Coronary artery (tissue), 2 donors: Measurements from ENCODE around the gene KLHL42.
A peak's percentile ranks its signal among the peaks of the same experiment; 100 is the strongest.

Experiments used
- DNase-seq: peaks from one replicate; pipeline ENCODE4 v3.0.0-alpha.2; 2017; ENCODE audit warnings: low spot score
- H3K27ac ChIP-seq, 2 donors: fragments of 200-600 bp; sonication (generic); one replicate each; pipeline ENCODE4 v1.5.1; 2016 to 2019
- H3K4me3 ChIP-seq: fragments of 200-600 bp; sonication (generic); 2 replicates; pipeline ENCODE4 v1.5.1; 2016; ENCODE audit warnings: mild to moderate bottlenecking, moderate library complexity
- TF ChIP-seq, protein P1 (sequence below): fragments of 200-600 bp; sonication (generic); IDR thresholded peaks from one replicate; pipeline ENCODE4 v1.5.1; 2019; ENCODE audit warnings: antibody characterized with exemption

KLHL42 gene

DNA sequence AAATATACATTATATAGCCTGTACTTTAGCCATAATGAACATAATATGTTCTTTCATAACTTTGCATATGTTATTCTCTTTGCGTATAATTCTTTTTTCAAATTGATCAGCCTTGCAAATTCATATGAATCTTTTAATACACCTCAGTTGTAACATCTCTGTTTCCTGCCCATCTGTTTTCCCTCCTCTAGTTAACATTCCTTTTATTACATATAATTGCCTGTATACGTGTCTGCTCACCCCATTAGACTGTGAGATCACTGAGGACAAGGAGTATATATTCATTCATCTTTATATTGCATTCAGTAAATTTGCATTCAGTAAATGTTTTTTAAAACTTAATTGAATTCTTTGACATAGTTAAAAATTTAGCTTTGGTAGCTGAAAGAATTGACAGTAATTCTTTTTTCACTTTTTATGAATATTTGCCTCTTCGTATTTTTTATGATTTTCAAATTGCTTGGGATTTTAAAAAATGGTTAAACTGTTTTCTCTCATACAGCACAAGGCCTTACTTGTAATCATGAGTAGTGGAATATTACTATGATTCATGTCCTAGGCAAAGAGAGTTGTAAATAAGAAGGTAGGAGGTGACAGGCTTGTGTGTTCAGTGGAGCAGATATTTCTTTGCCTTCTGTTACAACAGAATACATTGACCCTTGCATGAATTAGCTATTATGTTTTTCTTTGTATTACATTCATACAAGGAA is 32.8 kb upstream of the KLHL42 start:
- TF ChIP-seq, protein P1, sequence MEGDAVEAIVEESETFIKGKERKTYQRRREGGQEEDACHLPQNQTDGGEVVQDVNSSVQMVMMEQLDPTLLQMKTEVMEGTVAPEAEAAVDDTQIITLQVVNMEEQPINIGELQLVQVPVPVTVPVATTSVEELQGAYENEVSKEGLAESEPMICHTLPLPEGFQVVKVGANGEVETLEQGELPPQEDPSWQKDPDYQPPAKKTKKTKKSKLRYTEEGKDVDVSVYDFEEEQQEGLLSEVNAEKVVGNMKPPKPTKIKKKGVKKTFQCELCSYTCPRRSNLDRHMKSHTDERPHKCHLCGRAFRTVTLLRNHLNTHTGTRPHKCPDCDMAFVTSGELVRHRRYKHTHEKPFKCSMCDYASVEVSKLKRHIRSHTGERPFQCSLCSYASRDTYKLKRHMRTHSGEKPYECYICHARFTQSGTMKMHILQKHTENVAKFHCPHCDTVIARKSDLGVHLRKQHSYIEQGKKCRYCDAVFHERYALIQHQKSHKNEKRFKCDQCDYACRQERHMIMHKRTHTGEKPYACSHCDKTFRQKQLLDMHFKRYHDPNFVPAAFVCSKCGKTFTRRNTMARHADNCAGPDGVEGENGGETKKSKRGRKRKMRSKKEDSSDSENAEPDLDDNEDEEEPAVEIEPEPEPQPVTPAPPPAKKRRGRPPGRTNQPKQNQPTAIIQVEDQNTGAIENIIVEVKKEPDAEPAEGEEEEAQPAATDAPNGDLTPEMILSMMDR = no peak
- H3K4me3 ChIP-seq = peak overlapping the region; percentile 27
- peak overlapping the region; percentile 64 to 85 for H3K27ac ChIP-seq
- DNase-seq = no peak

DNA sequence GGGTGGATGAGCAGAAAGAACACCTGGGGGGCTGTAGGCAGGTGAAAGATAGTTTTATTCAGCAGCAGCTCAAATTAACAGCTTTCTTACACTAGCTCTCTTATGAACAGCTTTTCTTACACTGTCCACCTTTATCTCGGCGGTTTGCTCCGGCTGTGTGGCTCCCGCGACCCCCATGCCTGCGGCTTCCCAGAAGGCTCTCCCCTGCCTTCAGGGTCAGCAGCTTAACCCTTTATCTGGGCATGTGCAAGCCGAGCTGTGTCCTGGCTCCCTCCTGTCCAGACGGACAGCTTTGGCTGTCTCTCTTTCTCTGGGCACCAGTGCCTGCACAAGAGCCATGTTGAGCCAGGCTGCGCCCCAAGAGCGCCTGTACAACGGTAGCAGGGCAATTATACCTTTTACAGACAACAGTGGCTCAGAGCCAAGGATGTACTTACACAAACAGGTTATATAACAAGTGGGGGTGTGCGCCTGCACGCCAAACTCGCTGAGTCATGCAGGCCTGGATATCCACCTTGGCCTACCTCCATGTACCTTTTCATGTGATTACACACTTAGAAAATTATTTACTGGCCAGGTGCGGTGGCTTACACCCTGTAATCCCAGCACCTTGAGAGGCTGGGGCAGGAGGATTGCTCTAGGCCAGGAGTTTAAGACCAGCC is 28.5 kb upstream of the KLHL42 start:
- H3K4me3 ChIP-seq = no peak overlapping the region
- TF ChIP-seq, protein P1 = no peak
- H3K27ac ChIP-seq = no peak overlapping the region
- DNase-seq = no peak

DNA sequence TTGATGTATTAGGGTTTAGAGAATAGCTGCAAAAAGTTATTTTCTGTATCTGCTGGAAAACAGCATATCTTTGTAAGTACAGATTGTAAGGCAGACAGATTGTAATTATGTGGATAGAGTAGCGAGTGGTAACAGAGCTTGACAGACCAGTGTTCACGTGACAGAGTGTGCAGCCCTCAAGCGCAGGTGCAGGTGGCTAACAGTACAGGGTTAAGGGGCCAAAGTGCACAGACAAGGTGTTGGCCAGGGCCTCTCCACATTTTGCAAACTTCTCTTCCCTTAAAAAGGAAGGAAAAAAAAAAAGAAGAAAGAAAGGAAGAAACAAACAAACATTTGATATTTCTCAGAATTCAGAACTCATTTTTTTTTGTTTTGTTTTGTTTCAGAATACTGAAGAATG is 25.2 kb upstream of the KLHL42 start:
- TF ChIP-seq, protein P1 = no peak
- no peak for DNase-seq
- H3K27ac ChIP-seq = no peak overlapping the region
- H3K4me3 ChIP-seq = no peak overlapping the region

DNA sequence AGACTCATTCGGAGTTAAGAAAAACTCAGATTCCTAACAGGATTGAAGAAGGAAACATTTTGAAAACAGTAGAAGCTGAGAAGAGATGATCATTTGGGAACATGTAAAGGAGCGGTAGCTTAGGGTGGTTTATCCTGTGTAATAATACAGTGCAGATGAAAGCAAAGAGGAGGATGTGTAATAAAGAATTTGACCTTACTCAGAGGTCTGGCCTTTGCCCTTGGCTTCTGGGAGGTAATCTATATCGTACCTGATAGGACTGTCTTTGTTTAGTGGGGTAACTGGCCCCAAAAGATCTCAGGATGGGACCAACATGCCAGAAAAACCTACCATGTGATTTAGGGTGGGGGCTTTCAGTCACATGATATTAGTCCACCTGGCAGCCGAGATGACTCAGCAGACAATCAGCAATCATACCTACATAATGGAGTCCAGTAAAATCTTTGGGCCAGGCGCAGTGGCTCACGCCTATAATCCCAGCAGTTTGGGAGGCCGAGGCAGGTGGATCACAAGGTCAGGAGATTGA is 23.3 kb upstream of the KLHL42 start:
- no peak overlapping the region for H3K4me3 ChIP-seq

DNA sequence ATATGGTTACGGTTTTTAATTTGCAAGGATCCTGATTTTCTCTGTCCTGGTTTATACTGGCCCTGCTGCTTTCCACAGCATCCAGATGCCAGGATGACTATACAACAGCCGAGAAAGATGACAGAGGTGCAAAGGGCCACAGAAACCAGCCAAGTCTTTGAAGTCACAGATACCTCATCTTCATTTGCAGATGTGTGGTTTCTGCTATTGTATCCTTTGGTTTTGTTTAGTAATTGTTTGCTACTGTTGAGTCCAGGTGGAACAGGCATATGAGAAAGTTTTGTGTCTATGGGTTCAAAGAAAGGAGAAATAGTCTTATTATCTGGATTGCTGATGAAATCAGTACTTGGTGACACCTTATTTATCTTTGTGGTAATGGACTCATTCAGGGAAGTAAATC is 17.3 kb upstream of the KLHL42 start:
- TF ChIP-seq, protein P1 = no peak
- Histone ChIP-seq H3K27ac (no peak overlapping the region), H3K4me3 (no peak overlapping the region)
- no peak for DNase-seq

More for the DNA sequence above, 23.3 kb upstream of the KLHL42 start:
- no peak for DNase-seq
- TF ChIP-seq, protein P1 = no peak
- no peak overlapping the region for H3K27ac ChIP-seq

DNA sequence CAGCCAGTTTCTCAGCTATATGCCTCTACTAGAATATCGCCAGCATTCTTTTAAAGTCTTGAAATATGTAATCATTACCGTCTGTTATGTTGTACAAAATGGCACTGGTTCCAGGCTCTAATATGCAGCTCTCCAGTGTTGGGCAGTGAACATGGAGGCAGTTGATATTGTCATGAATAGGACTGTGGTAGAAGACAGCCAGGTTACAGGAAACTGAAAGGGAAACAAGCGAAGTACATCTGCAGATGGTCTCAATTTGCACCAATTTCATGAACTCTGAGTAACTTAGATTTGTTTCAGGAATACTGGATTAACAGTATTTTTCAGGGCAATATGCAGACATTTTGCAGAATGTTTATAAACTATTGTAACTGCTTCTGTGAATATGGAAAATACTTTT is 13.4 kb upstream of the KLHL42 start:
- DNase-seq = no peak
- Histone ChIP-seq H3K27ac (no peak overlapping the region), H3K4me3 (no peak overlapping the region)
- TF ChIP-seq, protein P1 = no peak
